Ecto neural progenitor cell (in vitro differentiated cells): ENCODE measurements around the gene LIG3.
"Not testable (repeated sequence)": the region's sequence is repeated elsewhere in the genome, so short reads cannot be mapped to it uniquely, and the experiment has no call there.

Experiments
- DNase-seq: peaks from one replicate; pipeline ENCODE4 v3.0.0-alpha.2; 2018; ENCODE audit warnings: low spot score

The LIG3 gene

GRCh38 chr17:34980353-34980680 lies at the start of gene LIG3:
Gene LIG3, plus strand, starts transcription at chr17:34980512. Its CDS starts 2,494 bp downstream, at chr17:34983006.
- DNase-seq = peak; percentile 99

GRCh38 chr17:34950780-34951179 lies 29.5 kb upstream of the LIG3 start:
- DNase-seq = not testable (repeated sequence)

GRCh38 chr17:34958438-34958837 lies 21.9 kb upstream of the LIG3 start:
- no peak for DNase-seq

GRCh38 chr17:34961093-34961911 lies 19.0 kb upstream of the LIG3 start, which contains the start of the genes CCT6B and ZNF830:
Gene CCT6B, minus strand, starts transcription at chr17:34961460. Its CDS starts 67 bp downstream, at chr17:34961393.
Gene ZNF830, plus strand, starts transcription at chr17:34961540. Its CDS starts 27 bp downstream, at chr17:34961567.
- peak; percentile 98 for DNase-seq

GRCh38 chr17:34974179-34974578 lies 6.1 kb upstream of the LIG3 start:
- no peak for DNase-seq

- DNase-seq = peak; percentile 19
These were observed 5.2 kb upstream of the LIG3 start for GRCh38 chr17:34974794-34975785.

GRCh38 chr17:34979153-34979552 lies 1.2 kb upstream of the LIG3 start:
- DNase-seq = no peak

GRCh38 chr17:34979650-34980352 lies 511 bp upstream of the LIG3 start:
- DNase-seq = no peak

- peak; percentile 87 for DNase-seq
These were observed 597 bp downstream of the LIG3 start for GRCh38 chr17:34980681-34981537.

- DNase-seq = no peak
These were observed 1.4 kb downstream of the LIG3 start for GRCh38 chr17:34981538-34982241.

- no peak for DNase-seq
These were observed 6.9 kb downstream of the LIG3 start for GRCh38 chr17:34987232-34987631.

- no peak for DNase-seq
These were observed 8.3 kb downstream of the LIG3 start for GRCh38 chr17:34988644-34989043.

GRCh38 chr17:34989473-34989872 lies 9.2 kb downstream of the LIG3 start:
- DNase-seq = no peak

- DNase-seq = no peak
These were observed 10.6 kb downstream of the LIG3 start for GRCh38 chr17:34990921-34991365.

- no peak for DNase-seq
These were observed 11.3 kb downstream of the LIG3 start for GRCh38 chr17:34991606-34992005.

- no peak for DNase-seq
These were observed 12.7 kb downstream of the LIG3 start for GRCh38 chr17:34993031-34993430.

- DNase-seq = no peak
These were observed 16.3 kb downstream of the LIG3 start for GRCh38 chr17:34996422-34997285.

- DNase-seq = no peak
These were observed 17.1 kb downstream of the LIG3 start for GRCh38 chr17:34997355-34997862.

GRCh38 chr17:34998205-34998604 lies 17.9 kb downstream of the LIG3 start:
- DNase-seq = peak; percentile 85
